ENCODE results near the gene ROPN1.

DNA sequence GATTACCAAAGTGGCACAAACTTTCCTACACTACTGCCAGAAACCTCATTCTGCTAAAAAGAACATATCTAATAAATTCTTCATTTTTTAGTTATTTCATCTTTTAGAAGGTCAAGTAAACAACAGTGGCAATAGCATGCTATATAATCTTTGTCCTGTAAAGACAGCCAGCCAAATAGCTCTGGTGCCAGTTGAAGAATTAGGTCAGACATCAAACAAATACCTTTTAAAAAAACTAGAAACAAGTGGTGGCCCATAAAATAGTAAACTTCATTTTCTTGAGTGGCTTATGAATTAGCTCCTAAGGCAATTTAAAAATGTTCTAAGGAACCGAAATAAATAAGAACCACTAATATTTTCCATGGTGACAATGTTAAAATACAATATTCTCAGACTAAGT is 50.4 kb downstream of the ROPN1 start:
- TF ChIP-seq, protein P1, sequence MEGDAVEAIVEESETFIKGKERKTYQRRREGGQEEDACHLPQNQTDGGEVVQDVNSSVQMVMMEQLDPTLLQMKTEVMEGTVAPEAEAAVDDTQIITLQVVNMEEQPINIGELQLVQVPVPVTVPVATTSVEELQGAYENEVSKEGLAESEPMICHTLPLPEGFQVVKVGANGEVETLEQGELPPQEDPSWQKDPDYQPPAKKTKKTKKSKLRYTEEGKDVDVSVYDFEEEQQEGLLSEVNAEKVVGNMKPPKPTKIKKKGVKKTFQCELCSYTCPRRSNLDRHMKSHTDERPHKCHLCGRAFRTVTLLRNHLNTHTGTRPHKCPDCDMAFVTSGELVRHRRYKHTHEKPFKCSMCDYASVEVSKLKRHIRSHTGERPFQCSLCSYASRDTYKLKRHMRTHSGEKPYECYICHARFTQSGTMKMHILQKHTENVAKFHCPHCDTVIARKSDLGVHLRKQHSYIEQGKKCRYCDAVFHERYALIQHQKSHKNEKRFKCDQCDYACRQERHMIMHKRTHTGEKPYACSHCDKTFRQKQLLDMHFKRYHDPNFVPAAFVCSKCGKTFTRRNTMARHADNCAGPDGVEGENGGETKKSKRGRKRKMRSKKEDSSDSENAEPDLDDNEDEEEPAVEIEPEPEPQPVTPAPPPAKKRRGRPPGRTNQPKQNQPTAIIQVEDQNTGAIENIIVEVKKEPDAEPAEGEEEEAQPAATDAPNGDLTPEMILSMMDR (IDR thresholded peaks at IDR 0.05; ENCODE audit: insufficient read depth, low read length, poor library complexity, severe bottlenecking) = no peak
- no peak for TF ChIP-seq EZH2phosphoT487 (conservative IDR thresholded peaks at IDR 0.05; ENCODE audit: low read length)
